CD14-positive monocyte (primary cell): ENCODE results near the gene TMPRSS2. TPM values are rescaled to one million over a fixed set of nuclear protein-coding genes. Genes with fewer than 3 reads are reported as not detected.

Experiments
- DNase-seq, 3 donors: peaks; one replicate each; pipeline ENCODE4 v3.0.0-alpha.2; 2011 to 2022
- H2AFZ ChIP-seq: 2 replicates; pipeline ENCODE4 v1.6.0; 2012; ENCODE audit warnings: mild to moderate bottlenecking, low read depth, low read length, inconsistent platforms; ENCODE audit not compliant: insufficient read depth, poor library complexity, severe bottlenecking
- H3K27ac ChIP-seq, 2 donors: 1 replicate in 1 of 2; 2 replicates in 1 of 2; pipeline ENCODE4 v1.5.1; 2012 to 2013; ENCODE audit warnings: low read length in 2 of 2, control low read depth in 1 of 2, inconsistent platforms in 1 of 2, low read depth in 1 of 2, mild to moderate bottlenecking in 1 of 2
- H3K27me3 ChIP-seq, 2 donors: one replicate each; pipeline versions ENCODE4 v1.6.0 to v1.6.1; 2011 to 2013; ENCODE audit warnings: low read length in 2 of 2; ENCODE audit not compliant: control insufficient read depth in 2 of 2, insufficient read depth in 2 of 2
- H3K36me3 ChIP-seq, 2 donors: replicated peaks in 1 of 2; 1 replicate in 1 of 2; 2 replicates in 1 of 2; pipeline versions ENCODE4 v1.5.1 to v1.6.1; 2012 to 2013; ENCODE audit warnings: low read length in 2 of 2, control low read depth in 1 of 2, inconsistent platforms in 1 of 2, mild to moderate bottlenecking in 1 of 2; ENCODE audit not compliant: insufficient read depth in 2 of 2, control insufficient read depth in 1 of 2
- H3K4me1 ChIP-seq, 2 donors: 1 replicate in 1 of 2; 2 replicates in 1 of 2; pipeline versions ENCODE4 v1.5.1 to v1.6.1; 2012 to 2013; ENCODE audit warnings: low read length in 2 of 2, control low read depth in 1 of 2, inconsistent platforms in 1 of 2, mild to moderate bottlenecking in 1 of 2, moderate library complexity in 1 of 2; ENCODE audit not compliant: insufficient read depth in 2 of 2, control insufficient read depth in 1 of 2
- H3K4me2 ChIP-seq: replicated peaks from 2 replicates; pipeline ENCODE3; 2012; ENCODE audit warnings: low read length, moderate library complexity, mild to moderate bottlenecking; ENCODE audit not compliant: poor library complexity, severe bottlenecking; ENCODE audit errors: extremely low read depth
- H3K4me3 ChIP-seq, 3 experiments: fragments of 200-600 bp in 1 of 3; sonication (generic) in 1 of 3; replicated peaks in 1 of 3; 1 replicate in 2 of 3; 2 replicates in 1 of 3; pipeline ENCODE4 v1.5.1; 2011 to 2013; ENCODE audit warnings: low read length in 3 of 3, mild to moderate bottlenecking in 3 of 3, control low read depth in 2 of 3, low read depth in 2 of 3, inconsistent platforms in 1 of 3, moderate library complexity in 1 of 3
- H3K79me2 ChIP-seq: 2 replicates; pipeline ENCODE4 v1.6.0; 2012; ENCODE audit warnings: mild to moderate bottlenecking, control low read depth, inconsistent platforms, low read length, moderate library complexity; ENCODE audit not compliant: insufficient read depth
- H3K9ac ChIP-seq: 2 replicates; pipeline ENCODE4 v1.6.0; 2017; ENCODE audit warnings: low read length, mild to moderate bottlenecking; ENCODE audit not compliant: insufficient read depth, poor library complexity, severe bottlenecking
- H3K9me3 ChIP-seq, 2 donors: replicated peaks in 1 of 2; 1 replicate in 1 of 2; 2 replicates in 1 of 2; pipeline versions ENCODE4 v1.5.1 to v1.6.1; 2012 to 2013; ENCODE audit warnings: low read length in 2 of 2, control low read depth in 1 of 2; ENCODE audit not compliant: control insufficient read depth in 1 of 2, insufficient read depth in 1 of 2
- H4K20me1 ChIP-seq: 2 replicates; pipeline ENCODE4 v1.6.0; 2012; ENCODE audit warnings: mild to moderate bottlenecking, low read length, control low read depth, moderate library complexity; ENCODE audit not compliant: insufficient read depth
- H3K27ac Mint-ChIP-seq, 7 donors: one replicate each; pipeline ENCODE4 v1.8.0; 2020; ENCODE audit warnings: mild to moderate bottlenecking in 7 of 7, mixed read lengths in 7 of 7, moderate library complexity in 6 of 7, inconsistent platforms in 2 of 7
- H3K27me3 Mint-ChIP-seq, 3 donors: one replicate each; pipeline ENCODE4 v1.8.0; 2021 to 2022; ENCODE audit warnings: low read depth in 3 of 3, mild to moderate bottlenecking in 3 of 3, mixed read lengths in 3 of 3, moderate library complexity in 3 of 3, inconsistent platforms in 1 of 3
- H3K36me3 Mint-ChIP-seq, 2 donors: one replicate each; pipeline ENCODE4 v1.8.0; 2020; ENCODE audit warnings: mixed read lengths in 2 of 2, inconsistent platforms in 1 of 2, mild to moderate bottlenecking in 1 of 2
- H3K4me1 Mint-ChIP-seq: one replicate; pipeline ENCODE4 v1.8.0; 2020; ENCODE audit warnings: mild to moderate bottlenecking, mixed read lengths
- H3K4me3 Mint-ChIP-seq, 2 donors: one replicate each; pipeline ENCODE4 v1.8.0; 2020; ENCODE audit warnings: mild to moderate bottlenecking in 2 of 2, mixed read lengths in 2 of 2, moderate library complexity in 1 of 2
- H3K9me3 Mint-ChIP-seq, 7 donors: one replicate each; pipeline ENCODE4 v1.8.0; 2020 to 2022; ENCODE audit warnings: mixed read lengths in 7 of 7, mild to moderate bottlenecking in 6 of 7, moderate library complexity in 6 of 7, inconsistent platforms in 2 of 7
- WGBS: methylation state at CpG from one replicate; pipeline ENCODE4 v1.1.5; 2013; ENCODE audit warnings: missing lambda C conversion rate; ENCODE audit not compliant: insufficient coverage; 5-methylcytosine and 5-hydroxymethylcytosine counted together
- intact Hi-C, 2 donors: fragments of 100-400 bp; cut with micrococcal nuclease; formaldehyde crosslinking; loops; one replicate each; pipeline versions ENCODE4 v1.15.0 to v1.15.1; 2023
- polyA plus RNA-seq, 3 donors: library from polyadenylated mRNA; depleted of rRNA in 1 of 3; unstranded in 2 of 3; stranded (reverse) in 1 of 3; fragments of 300-500 nt in 2 of 3; fragments of >200 nt in 1 of 3; fragmentation: Illumina TruSeq in 2 of 3; gene quantifications; 1 replicate in 2 of 3; 2 replicates in 1 of 3; pipeline ENCODE4 v1.2.3, GENCODE V29; 2012 to 2021
- TF ChIP-seq, protein P1 (sequence below): fragments of 200-600 bp; IDR thresholded peaks from one replicate; pipeline ENCODE4 v1.8.0; 2022; ENCODE audit warnings: antibody characterized with exemption, mild to moderate bottlenecking

The TMPRSS2 gene
- polyA plus RNA-seq, 3 donors, result not detected

DNA sequence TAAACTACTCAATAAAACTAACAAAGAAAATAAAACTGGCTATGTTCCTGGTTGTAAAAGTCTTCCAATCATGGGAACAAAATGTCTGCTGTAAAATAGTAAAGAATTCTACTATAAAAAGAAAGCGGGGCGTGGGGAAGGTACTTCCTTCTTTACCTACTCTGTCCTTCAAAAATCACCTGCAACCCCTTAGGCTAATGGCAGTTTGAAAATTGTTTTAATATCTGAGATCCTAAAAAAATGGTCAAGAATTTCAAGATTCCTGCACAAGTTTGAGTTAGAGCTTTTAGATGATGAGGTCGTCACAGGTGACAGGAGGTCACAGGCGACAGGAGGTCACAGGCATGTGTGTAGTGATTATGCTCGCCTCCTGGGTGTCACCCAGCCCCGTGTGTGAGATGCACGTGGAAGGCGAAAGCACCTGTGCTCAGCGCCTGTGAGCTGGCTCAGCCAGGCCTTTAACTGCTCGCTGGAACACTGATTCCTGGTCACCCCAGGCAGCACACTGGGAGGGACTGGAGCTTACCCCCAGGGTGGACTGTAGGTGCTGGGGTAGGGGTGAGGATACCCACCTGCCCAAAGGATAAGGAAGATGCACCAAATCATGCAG is 18.6 kb upstream of the TMPRSS2 start:
- no peaks in the 10 kb centered on the region for H3K36me3 ChIP-seq
- no peaks in the 10 kb centered on the region for H3K27me3 ChIP-seq
- no peaks in the 10 kb centered on the region for H4K20me1 ChIP-seq
- H3K4me2 ChIP-seq, result no peak overlapping the region
- H2AFZ ChIP-seq, result no peak overlapping the region
- 94% methylated on average over 6 of the region's 10 CpGs for WGBS
- TF ChIP-seq, protein P1, sequence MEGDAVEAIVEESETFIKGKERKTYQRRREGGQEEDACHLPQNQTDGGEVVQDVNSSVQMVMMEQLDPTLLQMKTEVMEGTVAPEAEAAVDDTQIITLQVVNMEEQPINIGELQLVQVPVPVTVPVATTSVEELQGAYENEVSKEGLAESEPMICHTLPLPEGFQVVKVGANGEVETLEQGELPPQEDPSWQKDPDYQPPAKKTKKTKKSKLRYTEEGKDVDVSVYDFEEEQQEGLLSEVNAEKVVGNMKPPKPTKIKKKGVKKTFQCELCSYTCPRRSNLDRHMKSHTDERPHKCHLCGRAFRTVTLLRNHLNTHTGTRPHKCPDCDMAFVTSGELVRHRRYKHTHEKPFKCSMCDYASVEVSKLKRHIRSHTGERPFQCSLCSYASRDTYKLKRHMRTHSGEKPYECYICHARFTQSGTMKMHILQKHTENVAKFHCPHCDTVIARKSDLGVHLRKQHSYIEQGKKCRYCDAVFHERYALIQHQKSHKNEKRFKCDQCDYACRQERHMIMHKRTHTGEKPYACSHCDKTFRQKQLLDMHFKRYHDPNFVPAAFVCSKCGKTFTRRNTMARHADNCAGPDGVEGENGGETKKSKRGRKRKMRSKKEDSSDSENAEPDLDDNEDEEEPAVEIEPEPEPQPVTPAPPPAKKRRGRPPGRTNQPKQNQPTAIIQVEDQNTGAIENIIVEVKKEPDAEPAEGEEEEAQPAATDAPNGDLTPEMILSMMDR, result no peak
- no peaks in the 10 kb centered on the region for H3K36me3 Mint-ChIP-seq
- H3K79me2 ChIP-seq, result no peaks in the 10 kb centered on the region
- peaks cover 4 to 17% (median 11%) of the 10 kb centered on the region in 3 donors for H3K27me3 Mint-ChIP-seq
- H3K4me3 ChIP-seq, result no peak overlapping the region
- H3K4me1 Mint-ChIP-seq, result no peaks in the 10 kb centered on the region
- H3K4me3 Mint-ChIP-seq, result no peak overlapping the region
- no peaks in the 10 kb centered on the region for H3K9me3 ChIP-seq
- intact Hi-C loops, result no loop called here
- no peaks in the 10 kb centered on the region for H3K4me1 ChIP-seq
- H3K9me3 Mint-ChIP-seq, result no peaks in the 10 kb centered on the region
- H3K27ac ChIP-seq, result no peak overlapping the region
- H3K9ac ChIP-seq, result no peak overlapping the region
- no peak overlapping the region for H3K27ac Mint-ChIP-seq
- no peak for DNase-seq

DNA sequence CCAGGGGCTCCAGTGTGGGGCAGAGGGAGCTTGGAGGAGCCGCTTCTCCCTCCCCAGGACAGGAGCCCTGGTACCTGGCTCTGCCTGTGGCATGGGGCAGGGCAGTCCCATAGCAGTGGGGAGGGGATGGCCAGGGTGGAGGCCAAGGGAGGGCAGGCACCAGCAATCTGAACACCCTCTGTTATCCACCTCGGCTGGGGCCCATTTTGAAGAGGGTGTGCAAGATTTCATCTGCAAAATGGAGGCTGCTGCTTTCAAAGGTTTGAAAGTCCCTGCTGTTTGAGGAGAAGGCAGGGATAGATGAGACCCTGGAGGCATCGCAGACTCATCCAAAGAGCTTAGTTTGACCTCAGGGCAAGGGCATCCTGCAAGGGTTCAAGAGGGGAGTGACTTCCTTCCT is 15.2 kb upstream of the TMPRSS2 start:
- TF ChIP-seq, protein P1, result no peak
- no peak overlapping the region for H3K4me2 ChIP-seq
- Mint-ChIP-seq H3K4me1 (no peaks in the 10 kb centered on the region), H3K27me3 (peaks cover 8 to 12% (median 11%) of the 10 kb centered on the region in 3 donors), H3K9me3 (peaks cover 0 to 6% (median 0%) of the 10 kb centered on the region in 7 donors), H3K36me3 (no peaks in the 10 kb centered on the region), H3K4me3 (no peak overlapping the region), H3K27ac (no peak overlapping the region)
- H3K9me3 ChIP-seq, result no peaks in the 10 kb centered on the region
- intact Hi-C loops, result no loop called here
- H3K27me3 ChIP-seq, result no peaks in the 10 kb centered on the region
- WGBS, result 88% methylated on average over 2 of the region's 3 CpGs
- H3K36me3 ChIP-seq, result no peaks in the 10 kb centered on the region
- no peak overlapping the region for H3K9ac ChIP-seq
- H3K4me1 ChIP-seq, result no peaks in the 10 kb centered on the region
- no peaks in the 10 kb centered on the region for H4K20me1 ChIP-seq
- no peak overlapping the region for H2AFZ ChIP-seq
- H3K4me3 ChIP-seq, result no peak overlapping the region
- H3K27ac ChIP-seq, result no peak overlapping the region
- no peak for DNase-seq
- H3K79me2 ChIP-seq, result no peaks in the 10 kb centered on the region
